Transverse colon (tissue), 4 donors: Measurements from ENCODE around the gene OR6C70. TPM values are rescaled to one million over a fixed set of nuclear protein-coding genes. Genes with fewer than 3 reads are reported as not detected.
"Not testable (repeated sequence)": the region's sequence is repeated elsewhere in the genome, so short reads cannot be mapped to it uniquely, and the experiment has no call there.

ENCODE experiments used
- DNase-seq: peaks from one replicate; pipeline ENCODE4 v3.0.0-alpha.2; 2019
- H3K27ac ChIP-seq, 4 donors: fragments of 200-600 bp; sonication (generic); 2 replicates each; pipeline ENCODE4 v1.5.1; 2016 to 2018; ENCODE audit warnings: inconsistent platforms in 4 of 4
- H3K27me3 ChIP-seq: fragments of 200-600 bp; sonication (generic); 2 replicates; pipeline ENCODE4 v1.5.1; 2017; ENCODE audit warnings: inconsistent platforms
- H3K36me3 ChIP-seq, 4 donors: fragments of 200-600 bp; sonication (generic); 2 replicates each; pipeline ENCODE4 v1.5.1; 2017 to 2019; ENCODE audit warnings: inconsistent platforms in 4 of 4
- H3K4me1 ChIP-seq, 4 donors: fragments of 200-600 bp; sonication (generic); 2 replicates each; pipeline ENCODE4 v1.5.1; 2017 to 2020; ENCODE audit warnings: inconsistent platforms in 4 of 4
- H3K4me3 ChIP-seq, 4 donors: fragments of 200-600 bp; sonication (generic); 1 replicate in 1 of 4; 2 replicates in 3 of 4; pipeline versions ENCODE4 v1.5.1 to v1.6.1; 2017 to 2019; ENCODE audit warnings: inconsistent platforms in 4 of 4
- H3K9me3 ChIP-seq, 2 donors: fragments of 200-600 bp; sonication (generic); 2 replicates each; pipeline ENCODE4 v1.5.1; 2017 to 2019; ENCODE audit warnings: inconsistent platforms in 2 of 2
- EP300 ChIP-seq: sonication (generic); formaldehyde crosslinking; IDR thresholded peaks from one replicate; pipeline ENCODE4 v1.6.1; 2017; ENCODE audit warnings: antibody characterized with exemption, low read depth
- POLR2A ChIP-seq: fragments of 450-650 bp; IDR thresholded peaks from one replicate; pipeline ENCODE4 v1.6.1; 2016; ENCODE audit warnings: antibody characterized with exemption, mild to moderate bottlenecking, moderate library complexity
- POLR2AphosphoS5 ChIP-seq, 3 donors: sonication (generic); formaldehyde crosslinking; IDR thresholded peaks; one replicate each; pipeline ENCODE4 v1.6.1; 2016; ENCODE audit warnings: antibody characterized with exemption in 3 of 3
- WGBS, 2 donors: methylation state at CpG; one replicate each; pipeline ENCODE4 v1.1.5; 2018; ENCODE audit warnings: low coverage in 1 of 2; 5-methylcytosine and 5-hydroxymethylcytosine counted together
- in situ Hi-C, 4 donors: fragments of 200-750 bp; cut with MboI; loops; one replicate each; pipeline versions ENCODE4 v1.15.0 to v1.15.1; 2017; ENCODE audit warnings: low sequenced_read_pairs in 3 of 4, low pct_ligation_motif_present in 1 of 4, low pct_unique_long_range_greater_than_20kb in 1 of 4
- intact Hi-C: fragments of 100-400 bp; cut with DNase I; formaldehyde crosslinking; loops from one replicate; pipeline ENCODE4 v1.15.1; 2023; ENCODE audit warnings: low total_unique reads
- total RNA-seq, 4 donors: library from RNA; depleted of rRNA; stranded (reverse); fragments of >200 nt; gene quantifications; one replicate each; pipeline ENCODE4 v1.1.0, GENCODE V29; 2016
- TF ChIP-seq, protein P1 (sequence below), 5 experiments: fragments of 200-600 bp in 3 of 5; fragments of 450-650 bp in 2 of 5; sonication (generic) in 3 of 5; IDR thresholded peaks; 1 replicate in 2 of 5; 2 replicates in 3 of 5; pipeline ENCODE4 v1.5.1; 2016 to 2017; ENCODE audit warnings: antibody characterized with exemption in 5 of 5, inconsistent platforms in 3 of 5, mild to moderate bottlenecking in 2 of 5, moderate library complexity in 1 of 5

The OR6C70 gene
- total RNA-seq, 4 donors from 2014 or later = not detected

DNA sequence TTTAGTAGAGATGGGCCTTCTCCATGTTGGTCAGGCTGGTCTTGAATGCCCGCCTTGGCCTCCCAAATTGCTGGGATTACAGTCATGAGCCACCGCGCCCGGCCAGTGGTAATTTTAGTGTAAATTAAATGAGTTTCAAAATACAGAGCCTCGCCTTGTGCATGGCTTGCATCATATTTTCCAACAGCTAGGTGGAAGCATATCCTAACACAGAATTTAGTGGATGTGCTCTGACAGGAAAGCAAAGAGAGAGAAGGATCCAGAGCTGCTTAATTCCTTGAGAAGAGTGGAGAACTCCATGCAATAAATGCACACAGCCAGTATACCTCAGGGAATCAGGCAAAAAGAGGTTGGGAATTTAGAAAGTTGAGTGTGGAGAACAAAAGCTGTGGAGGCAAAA lies 23.6 kb downstream of the OR6C70 start:
- Histone ChIP-seq H3K9me3 (no peaks in the 10 kb centered on the region), H3K4me1 (no peaks in the 10 kb centered on the region), H3K27me3 (no peaks in the 10 kb centered on the region), H3K27ac (no peak overlapping the region), H3K4me3 (no peak overlapping the region), H3K36me3 (no peaks in the 10 kb centered on the region)
- no peak for DNase-seq
- TF ChIP-seq POLR2AphosphoS5 (IDR thresholded peaks at IDR 0.05) = no peak
- TF ChIP-seq POLR2A = no peak
- no peak for TF ChIP-seq EP300
- TF ChIP-seq, protein P1, sequence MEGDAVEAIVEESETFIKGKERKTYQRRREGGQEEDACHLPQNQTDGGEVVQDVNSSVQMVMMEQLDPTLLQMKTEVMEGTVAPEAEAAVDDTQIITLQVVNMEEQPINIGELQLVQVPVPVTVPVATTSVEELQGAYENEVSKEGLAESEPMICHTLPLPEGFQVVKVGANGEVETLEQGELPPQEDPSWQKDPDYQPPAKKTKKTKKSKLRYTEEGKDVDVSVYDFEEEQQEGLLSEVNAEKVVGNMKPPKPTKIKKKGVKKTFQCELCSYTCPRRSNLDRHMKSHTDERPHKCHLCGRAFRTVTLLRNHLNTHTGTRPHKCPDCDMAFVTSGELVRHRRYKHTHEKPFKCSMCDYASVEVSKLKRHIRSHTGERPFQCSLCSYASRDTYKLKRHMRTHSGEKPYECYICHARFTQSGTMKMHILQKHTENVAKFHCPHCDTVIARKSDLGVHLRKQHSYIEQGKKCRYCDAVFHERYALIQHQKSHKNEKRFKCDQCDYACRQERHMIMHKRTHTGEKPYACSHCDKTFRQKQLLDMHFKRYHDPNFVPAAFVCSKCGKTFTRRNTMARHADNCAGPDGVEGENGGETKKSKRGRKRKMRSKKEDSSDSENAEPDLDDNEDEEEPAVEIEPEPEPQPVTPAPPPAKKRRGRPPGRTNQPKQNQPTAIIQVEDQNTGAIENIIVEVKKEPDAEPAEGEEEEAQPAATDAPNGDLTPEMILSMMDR (IDR thresholded peaks at IDR 0.05) = no peak
- in situ Hi-C loops = no loop called here
- intact Hi-C loops = no loop called here
- 66% methylated on average over 5 of the region's 5 CpGs; no CpG with 5 or more reads in 1 of the 2 donors for WGBS, 2 donors

DNA sequence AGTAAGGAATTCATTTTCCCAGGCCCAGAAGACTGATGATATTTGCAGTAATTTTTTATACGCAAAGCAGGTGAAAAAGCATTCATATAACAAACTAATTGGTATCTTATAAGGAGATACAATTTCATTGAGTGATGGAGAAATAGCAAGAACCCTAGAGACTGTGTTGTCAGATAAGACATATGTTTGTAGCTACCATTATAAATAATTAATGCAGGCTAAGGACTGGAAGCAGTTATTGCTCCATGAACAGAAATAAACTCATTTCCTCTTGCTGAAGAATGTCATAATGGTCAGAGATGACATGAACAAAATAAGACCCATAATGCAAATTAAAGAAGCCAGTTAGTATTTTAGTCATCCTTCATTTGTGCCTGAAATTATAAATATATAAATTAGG lies 24.6 kb downstream of the OR6C70 start:
- H3K4me1 ChIP-seq = no peaks in the 10 kb centered on the region
- TF ChIP-seq POLR2A (no peak), EP300 (no peak)
- TF ChIP-seq, protein P1 (IDR thresholded peaks at IDR 0.05) = no peak
- no peaks in the 10 kb centered on the region for H3K9me3 ChIP-seq
- no peak overlapping the region for H3K27ac ChIP-seq
- no peaks in the 10 kb centered on the region for H3K36me3 ChIP-seq
- in situ Hi-C loops = no loop called here
- no peak overlapping the region for H3K4me3 ChIP-seq
- DNase-seq = no peak
- intact Hi-C loops = no loop called here
- 98 to 100% methylated on average over 1 of the region's 1 CpG for WGBS, 2 donors
- H3K27me3 ChIP-seq = no peaks in the 10 kb centered on the region

DNA sequence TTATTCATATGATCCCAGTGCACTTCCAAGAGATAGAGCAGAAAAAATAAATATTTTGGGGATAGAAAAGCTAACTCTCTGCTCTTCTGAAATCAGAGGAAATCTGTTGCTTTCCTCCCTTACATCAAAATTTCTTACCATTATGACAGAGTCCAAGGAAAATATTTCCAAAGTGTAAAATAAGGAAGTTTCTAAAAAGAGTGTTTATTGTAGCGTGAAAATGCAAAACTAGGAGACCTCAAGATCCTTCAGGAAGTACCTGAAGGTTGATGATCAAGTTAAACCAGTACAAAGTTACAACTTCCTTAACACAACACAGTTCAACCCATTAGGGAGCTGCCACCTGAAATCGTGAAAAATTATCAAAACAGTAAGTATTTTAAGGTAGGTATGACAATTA lies 26.2 kb downstream of the OR6C70 start, which contains the start of gene OR6C2:
Gene OR6C2 (plus strand): TSS at position 301 of the 400 bp plus-strand sequence. CDS start 8,138 bp downstream, outside the sequence.
- 14 to 32% methylated on average over 2 of the region's 2 CpGs for WGBS, 2 donors
- in situ Hi-C loops = no loop called here
- Histone ChIP-seq H3K9me3 (no peaks in the 10 kb centered on the region), H3K4me1 (no peaks in the 10 kb centered on the region), H3K27ac (no peak within 1 kb of the TSS), H3K27me3 (no peaks in the 10 kb centered on the region), H3K4me3 (no peak within 1 kb of the TSS), H3K36me3 (no peaks in the 10 kb centered on the region)
- TF ChIP-seq POLR2A (no peak), EP300 (no peak), POLR2AphosphoS5 (IDR thresholded peaks at IDR 0.05) (no peak)
- TF ChIP-seq, protein P1 (IDR thresholded peaks at IDR 0.05) = no peak
- DNase-seq = no peak
- intact Hi-C loops = no loop called here

DNA sequence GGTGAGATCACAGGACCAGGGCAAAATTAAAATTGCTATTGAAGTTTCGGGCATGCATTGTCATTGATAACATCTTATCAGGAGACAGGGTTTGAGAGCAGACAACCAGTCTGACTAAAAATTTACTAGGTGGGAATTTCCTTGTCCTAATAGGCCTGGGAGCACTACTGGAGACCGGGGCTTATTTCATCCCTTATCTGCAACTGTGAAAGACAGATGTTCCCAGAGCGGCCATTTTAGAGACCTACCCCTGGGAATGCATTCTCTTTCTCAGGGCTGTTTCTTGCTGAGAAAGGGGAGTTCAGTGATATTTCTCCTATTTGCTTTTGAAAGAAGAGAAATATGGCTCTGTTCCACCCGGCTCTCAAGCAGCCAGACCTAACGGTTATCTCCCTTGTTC lies 28.7 kb downstream of the OR6C70 start:
- H3K4me3 ChIP-seq, H3K27me3 ChIP-seq, H3K36me3 ChIP-seq, H3K4me1 ChIP-seq, H3K9me3 ChIP-seq, DNase-seq, H3K27ac ChIP-seq, in situ Hi-C loops, intact Hi-C loops: not testable (repeated sequence)
- WGBS, 2 donors = 54 to 79% methylated on average over 3 to 5 of the region's 5 CpGs
